Activated naive CD8-positive, alpha-beta T cell treated with anti-CD3 and anti-CD28 coated beads, Interleukin-2, amount 50 U/mL, for 24 hours (primary cell): ENCODE data around the gene GATD1.
A peak's percentile ranks its signal among the peaks of the same experiment; 100 is the strongest.
"Not testable (repeated sequence)": the region's sequence is repeated elsewhere in the genome, so short reads cannot be mapped to it uniquely, and the experiment has no call there.

ENCODE experiments used
- ATAC-seq: fragments of 150-1000 bp; cut with Tn5 transposase; one replicate; pipeline ENCODE4 v1.10.0; 2021
- DNase-seq: peaks from one replicate; pipeline ENCODE4 v3.0.0; 2021
- H3K27ac Mint-ChIP-seq: one replicate; pipeline ENCODE4 v1.8.0; 2021; ENCODE audit warnings: mild to moderate bottlenecking, mixed read lengths
- H3K27me3 Mint-ChIP-seq: one replicate; pipeline ENCODE4 v1.8.0; 2021; ENCODE audit warnings: mixed read lengths
- H3K36me3 Mint-ChIP-seq: one replicate; pipeline ENCODE4 v1.8.0; 2021; ENCODE audit warnings: low read depth, mixed read lengths
- H3K4me1 Mint-ChIP-seq: one replicate; pipeline ENCODE4 v1.8.0; 2021; ENCODE audit warnings: mixed read lengths
- H3K4me3 Mint-ChIP-seq: one replicate; pipeline ENCODE4 v1.8.0; 2021; ENCODE audit warnings: mild to moderate bottlenecking, moderate library complexity, mixed read lengths
- H3K9me3 Mint-ChIP-seq: one replicate; pipeline ENCODE4 v1.8.0; 2021; ENCODE audit warnings: mixed read lengths

Gene GATD1

GRCh38 chr11:748007-748359 is 29.3 kb downstream of the GATD1 start:
- H3K27me3 Mint-ChIP-seq: no peaks in the 10 kb centered on the region
- peaks cover 21% of the 10 kb centered on the region for H3K4me1 Mint-ChIP-seq
- DNase-seq (no peak), ATAC-seq (peak; percentile 2)
- peak overlapping the region; percentile 88 for H3K4me3 Mint-ChIP-seq
- H3K27ac Mint-ChIP-seq: peak overlapping the region; percentile 85
- H3K36me3 Mint-ChIP-seq: peaks cover 6% of the 10 kb centered on the region
- no peaks in the 10 kb centered on the region for H3K9me3 Mint-ChIP-seq

- peak; percentile 91 for ATAC-seq
- H3K36me3 Mint-ChIP-seq: peaks cover 6% of the 10 kb centered on the region
- peak within 1 kb of the TSS; percentile 85 for H3K27ac Mint-ChIP-seq
- DNase-seq: peak; percentile 93
- H3K4me3 Mint-ChIP-seq: peak within 1 kb of the TSS; percentile 88
- H3K27me3 Mint-ChIP-seq: no peaks in the 10 kb centered on the region
- H3K9me3 Mint-ChIP-seq: no peaks in the 10 kb centered on the region
- peaks cover 21% of the 10 kb centered on the region for H3K4me1 Mint-ChIP-seq
These were observed 29.9 kb downstream of the GATD1 start, which contains the start of gene TALDO1 for GRCh38 chr11:747158-748006. TSS of gene TALDO1 (plus strand) at chr11:747464. CDS start at chr11:747482, 18 bp downstream.

- peak overlapping the region; percentile 54 for H3K27ac Mint-ChIP-seq
- no peaks in the 10 kb centered on the region for H3K27me3 Mint-ChIP-seq
- peak overlapping the region; percentile 88 for H3K4me3 Mint-ChIP-seq
- H3K36me3 Mint-ChIP-seq: peaks cover 6% of the 10 kb centered on the region
- H3K4me1 Mint-ChIP-seq: peaks cover 21% of the 10 kb centered on the region
- DNase-seq (no peak), ATAC-seq (peak; percentile 34)
- no peaks in the 10 kb centered on the region for H3K9me3 Mint-ChIP-seq
These were observed 30.8 kb downstream of the GATD1 start for GRCh38 chr11:746289-747157.

GRCh38 chr11:745428-745827 is 31.9 kb downstream of the GATD1 start:
- H3K4me1 Mint-ChIP-seq: peaks cover 21% of the 10 kb centered on the region
- DNase-seq: no peak
- peaks cover 6% of the 10 kb centered on the region for H3K36me3 Mint-ChIP-seq
- no peaks in the 10 kb centered on the region for H3K9me3 Mint-ChIP-seq
- H3K4me3 Mint-ChIP-seq: no peak overlapping the region
- ATAC-seq: no peak
- no peak overlapping the region for H3K27ac Mint-ChIP-seq
- H3K27me3 Mint-ChIP-seq: no peaks in the 10 kb centered on the region

GRCh38 chr11:742571-743201 is 34.6 kb downstream of the GATD1 start:
- H3K9me3 Mint-ChIP-seq: no peaks in the 10 kb centered on the region
- H3K27ac Mint-ChIP-seq: no peak overlapping the region
- H3K27me3 Mint-ChIP-seq: peaks cover 4% of the 10 kb centered on the region
- H3K36me3 Mint-ChIP-seq: no peaks in the 10 kb centered on the region
- ATAC-seq: no peak
- no peak for DNase-seq
- peaks cover 11% of the 10 kb centered on the region for H3K4me1 Mint-ChIP-seq
- H3K4me3 Mint-ChIP-seq: no peak overlapping the region

- peaks cover 17% of the 10 kb centered on the region for H3K4me1 Mint-ChIP-seq
- H3K4me3 Mint-ChIP-seq: no peak overlapping the region
- no peak for ATAC-seq
These were observed 35.1 kb downstream of the GATD1 start for GRCh38 chr11:742156-742546.

GRCh38 chr11:737899-738298 is 39.4 kb downstream of the GATD1 start:
- peaks cover 15% of the 10 kb centered on the region for H3K4me1 Mint-ChIP-seq
- peak overlapping the region; percentile 29 for H3K4me3 Mint-ChIP-seq
- H3K27me3 Mint-ChIP-seq, H3K9me3 Mint-ChIP-seq, ATAC-seq, H3K36me3 Mint-ChIP-seq, H3K27ac Mint-ChIP-seq, DNase-seq: not testable (repeated sequence)

More at GRCh38 chr11:742156-742546, 35.1 kb downstream of the GATD1 start:
- Mint-ChIP-seq H3K9me3 (no peaks in the 10 kb centered on the region), H3K27ac (no peak overlapping the region), H3K36me3 (no peaks in the 10 kb centered on the region), H3K27me3 (peaks cover 4% of the 10 kb centered on the region)
- DNase-seq: no peak

- H3K36me3 Mint-ChIP-seq: no peaks in the 10 kb centered on the region
- DNase-seq (no peak), ATAC-seq (peak; percentile 34)
- no peak overlapping the region for H3K27ac Mint-ChIP-seq
- H3K27me3 Mint-ChIP-seq: peaks cover 4% of the 10 kb centered on the region
- peaks cover 15% of the 10 kb centered on the region for H3K4me1 Mint-ChIP-seq
- peak overlapping the region; percentile 29 for H3K4me3 Mint-ChIP-seq
- H3K9me3 Mint-ChIP-seq: no peaks in the 10 kb centered on the region
These were observed 39.9 kb downstream of the GATD1 start for GRCh38 chr11:737366-737765.

GRCh38 chr11:734541-734940 is 42.7 kb downstream of the GATD1 start:
- ATAC-seq: not testable (repeated sequence)

GRCh38 chr11:733072-733471 is 44.2 kb downstream of the GATD1 start:
- Mint-ChIP-seq H3K36me3 (no peaks in the 10 kb centered on the region), H3K4me1 (peaks cover 14% of the 10 kb centered on the region), H3K27ac (no peak overlapping the region), H3K9me3 (no peaks in the 10 kb centered on the region), H3K27me3 (no peaks in the 10 kb centered on the region), H3K4me3 (no peak overlapping the region)
- DNase-seq (no peak), ATAC-seq (no peak)

More at GRCh38 chr11:734541-734940, 42.7 kb downstream of the GATD1 start:
- DNase-seq, H3K9me3 Mint-ChIP-seq, H3K27ac Mint-ChIP-seq, H3K36me3 Mint-ChIP-seq, H3K27me3 Mint-ChIP-seq, H3K4me3 Mint-ChIP-seq: not testable (repeated sequence)
- peaks cover 15% of the 10 kb centered on the region for H3K4me1 Mint-ChIP-seq

- no peak for DNase-seq
- no peak for ATAC-seq
- no peaks in the 10 kb centered on the region for H3K36me3 Mint-ChIP-seq
- peaks cover 9% of the 10 kb centered on the region for H3K4me1 Mint-ChIP-seq
- H3K9me3 Mint-ChIP-seq: no peaks in the 10 kb centered on the region
- no peak overlapping the region for H3K4me3 Mint-ChIP-seq
- H3K27ac Mint-ChIP-seq: no peak overlapping the region
- peaks cover under 1% of the 10 kb centered on the region for H3K27me3 Mint-ChIP-seq
These were observed 47.7 kb downstream of the GATD1 start for GRCh38 chr11:729492-730074.

GRCh38 chr11:728901-729491 is 48.3 kb downstream of the GATD1 start:
- peaks cover 11% of the 10 kb centered on the region for H3K4me1 Mint-ChIP-seq
- ATAC-seq (no peak), DNase-seq (no peak)
- no peak overlapping the region for H3K27ac Mint-ChIP-seq
- H3K4me3 Mint-ChIP-seq: no peak overlapping the region
- no peaks in the 10 kb centered on the region for H3K9me3 Mint-ChIP-seq
- H3K27me3 Mint-ChIP-seq: peaks cover 2% of the 10 kb centered on the region
- no peaks in the 10 kb centered on the region for H3K36me3 Mint-ChIP-seq

GRCh38 chr11:727859-728748 is 49.2 kb downstream of the GATD1 start:
- peaks cover 14% of the 10 kb centered on the region for H3K4me1 Mint-ChIP-seq
- ATAC-seq: peak; percentile 75
- peak; percentile 91 for DNase-seq
- H3K36me3 Mint-ChIP-seq: no peaks in the 10 kb centered on the region
- H3K9me3 Mint-ChIP-seq: no peaks in the 10 kb centered on the region
- H3K4me3 Mint-ChIP-seq: no peak overlapping the region
- no peak overlapping the region for H3K27ac Mint-ChIP-seq
- peaks cover 7% of the 10 kb centered on the region for H3K27me3 Mint-ChIP-seq
